D341Med (cell line): ENCODE results near the gene ACER3.
"Not testable (repeated sequence)": the region's sequence is repeated elsewhere in the genome, so short reads cannot be mapped to it uniquely, and the experiment has no call there.

ENCODE experiments used
- DNase-seq: peaks from one replicate; pipeline ENCODE4 v3.0.0; 2012; ENCODE audit warnings: low spot score

ACER3 gene

GRCh38 chr11:76836613-76837291, 24.0 kb upstream of the ACER3 start:
- no peak for DNase-seq

GRCh38 chr11:76837696-76838677, 22.7 kb upstream of the ACER3 start:
- no peak for DNase-seq

GRCh38 chr11:76838678-76839068, 22.0 kb upstream of the ACER3 start:
- DNase-seq: peak; percentile 76

GRCh38 chr11:76839311-76839710, 21.4 kb upstream of the ACER3 start:
- no peak for DNase-seq

GRCh38 chr11:76841923-76842452, 18.7 kb upstream of the ACER3 start:
- no peak for DNase-seq

- DNase-seq: no peak
Observed at GRCh38 chr11:76843907-76844306, 16.8 kb upstream of the ACER3 start.

GRCh38 chr11:76844511-76844910, 16.2 kb upstream of the ACER3 start:
- no peak for DNase-seq

- no peak for DNase-seq
Observed at GRCh38 chr11:76845069-76845468, 15.6 kb upstream of the ACER3 start.

GRCh38 chr11:76846441-76846840, 14.3 kb upstream of the ACER3 start:
- DNase-seq: no peak

GRCh38 chr11:76849376-76849775, 11.3 kb upstream of the ACER3 start:
- no peak for DNase-seq

GRCh38 chr11:76850130-76850529, 10.6 kb upstream of the ACER3 start:
- no peak for DNase-seq

- no peak for DNase-seq
Observed at GRCh38 chr11:76850815-76851214, 9.9 kb upstream of the ACER3 start.

- no peak for DNase-seq
Observed at GRCh38 chr11:76854709-76855108, 6.0 kb upstream of the ACER3 start.

- DNase-seq: not testable (repeated sequence)
Observed at GRCh38 chr11:76855670-76856069, 5.0 kb upstream of the ACER3 start.

GRCh38 chr11:76856106-76856505, 4.6 kb upstream of the ACER3 start:
- DNase-seq: no peak

GRCh38 chr11:76856571-76856970, 4.1 kb upstream of the ACER3 start:
- no peak for DNase-seq

GRCh38 chr11:76857781-76858410, 2.8 kb upstream of the ACER3 start:
- DNase-seq: no peak

- no peak for DNase-seq
Observed at GRCh38 chr11:76859708-76860227, 950 bp upstream of the ACER3 start.

- no peak for DNase-seq
Observed at GRCh38 chr11:76861490-76861953, 804 bp downstream of the ACER3 start.

GRCh38 chr11:76862794-76863193, 2.1 kb downstream of the ACER3 start:
- not testable (repeated sequence) for DNase-seq

- no peak for DNase-seq
Observed at GRCh38 chr11:76863196-76863777, 2.6 kb downstream of the ACER3 start.
